ENCODE data around the gene PRDM8. TPM values are rescaled to one million over a fixed set of nuclear protein-coding genes. Genes with fewer than 3 reads are reported as not detected.

Gene PRDM8
- total RNA-seq, 6 experiments from 2014 or later, result 20.4 to 25.4 (median 23.9) TPM

DNA sequence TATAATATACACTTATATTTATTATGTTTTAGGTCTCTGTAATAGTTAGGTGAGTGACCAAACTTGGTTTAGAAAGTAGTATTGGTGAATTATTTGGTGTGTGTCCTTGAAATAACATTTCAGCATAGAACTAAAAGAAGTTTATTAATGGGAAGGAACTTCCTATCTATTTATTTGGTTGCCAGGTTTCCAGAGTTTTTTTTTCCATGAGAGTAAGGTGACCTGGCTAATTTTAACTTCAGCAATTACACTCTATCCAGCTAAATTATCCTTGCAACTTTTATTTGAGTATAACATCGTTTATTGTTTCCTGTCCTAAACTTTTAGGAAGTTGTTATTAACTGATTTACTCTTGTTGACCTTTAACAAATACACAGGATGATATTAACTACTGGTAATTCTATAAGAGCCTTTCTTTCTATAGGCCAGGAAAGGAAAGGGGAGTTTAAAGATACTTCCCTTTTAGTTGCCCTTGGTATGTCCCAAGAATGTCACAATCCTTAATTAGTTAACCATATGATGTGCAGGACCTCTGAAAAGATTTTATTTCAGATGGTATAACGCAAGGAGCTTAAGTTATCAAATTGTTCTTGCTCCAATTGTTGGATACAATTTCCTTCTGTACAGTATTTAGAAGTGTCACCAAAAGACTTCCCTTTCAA is 18.9 kb downstream of the PRDM8 start:
- Mint-ChIP-seq H3K4me1 (ENCODE audit: low read depth) (peaks cover 90% of the 10 kb centered on the region), H3K27ac (no peak overlapping the region), H3K9me3 (no peaks in the 10 kb centered on the region), H3K27me3 (ENCODE audit: insufficient read depth) (no peaks in the 10 kb centered on the region), H3K36me3 (ENCODE audit: low read depth) (no peaks in the 10 kb centered on the region), H3K4me3 (no peak overlapping the region)
- TF ChIP-seq, protein P1, sequence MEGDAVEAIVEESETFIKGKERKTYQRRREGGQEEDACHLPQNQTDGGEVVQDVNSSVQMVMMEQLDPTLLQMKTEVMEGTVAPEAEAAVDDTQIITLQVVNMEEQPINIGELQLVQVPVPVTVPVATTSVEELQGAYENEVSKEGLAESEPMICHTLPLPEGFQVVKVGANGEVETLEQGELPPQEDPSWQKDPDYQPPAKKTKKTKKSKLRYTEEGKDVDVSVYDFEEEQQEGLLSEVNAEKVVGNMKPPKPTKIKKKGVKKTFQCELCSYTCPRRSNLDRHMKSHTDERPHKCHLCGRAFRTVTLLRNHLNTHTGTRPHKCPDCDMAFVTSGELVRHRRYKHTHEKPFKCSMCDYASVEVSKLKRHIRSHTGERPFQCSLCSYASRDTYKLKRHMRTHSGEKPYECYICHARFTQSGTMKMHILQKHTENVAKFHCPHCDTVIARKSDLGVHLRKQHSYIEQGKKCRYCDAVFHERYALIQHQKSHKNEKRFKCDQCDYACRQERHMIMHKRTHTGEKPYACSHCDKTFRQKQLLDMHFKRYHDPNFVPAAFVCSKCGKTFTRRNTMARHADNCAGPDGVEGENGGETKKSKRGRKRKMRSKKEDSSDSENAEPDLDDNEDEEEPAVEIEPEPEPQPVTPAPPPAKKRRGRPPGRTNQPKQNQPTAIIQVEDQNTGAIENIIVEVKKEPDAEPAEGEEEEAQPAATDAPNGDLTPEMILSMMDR (IDR thresholded peaks at IDR 0.05), result no peak
- no peak for DNase-seq

DNA sequence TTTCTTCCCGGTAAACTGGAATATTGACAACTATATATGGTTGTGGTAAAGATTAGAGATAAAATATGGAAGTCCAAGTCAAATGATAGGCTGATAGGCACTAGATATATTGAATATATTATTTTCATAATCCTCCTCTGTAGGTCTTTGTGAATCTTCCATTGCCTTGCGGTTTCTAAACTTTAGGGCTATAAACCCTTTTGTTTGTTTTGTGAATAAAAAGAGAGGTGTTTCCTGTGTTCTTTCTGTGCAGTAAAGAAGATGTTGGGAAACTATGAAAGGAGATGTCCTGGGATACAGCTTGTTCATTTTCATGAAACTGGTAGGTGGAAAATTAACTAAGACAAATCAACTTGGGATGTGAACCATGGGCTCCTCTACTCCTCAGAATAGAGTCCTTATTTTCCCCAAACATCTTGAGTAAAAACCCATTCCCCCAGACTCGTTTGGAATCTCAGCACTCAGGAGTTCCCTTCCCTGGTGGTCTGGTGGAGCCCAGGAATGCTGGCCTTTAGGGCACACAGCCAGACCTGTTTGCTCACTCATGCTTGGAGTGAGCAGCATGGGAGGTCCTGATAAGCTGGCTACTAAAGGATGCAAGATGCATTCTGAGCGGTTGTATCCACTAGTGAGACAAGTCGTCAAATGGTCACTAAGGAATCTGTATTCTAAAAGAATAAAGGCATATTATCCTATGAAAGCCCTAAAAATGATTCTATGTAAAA is 22.2 kb downstream of the PRDM8 start:
- peak overlapping the region; percentile 25 for H3K27ac Mint-ChIP-seq
- TF ChIP-seq, protein P1 (IDR thresholded peaks at IDR 0.05), result no peak
- H3K4me1 Mint-ChIP-seq (ENCODE audit: low read depth), result peaks cover 86% of the 10 kb centered on the region
- no peaks in the 10 kb centered on the region for H3K36me3 Mint-ChIP-seq (ENCODE audit: low read depth)
- DNase-seq, result no peak
- H3K27me3 Mint-ChIP-seq (ENCODE audit: insufficient read depth), result no peaks in the 10 kb centered on the region
- H3K4me3 Mint-ChIP-seq, result peak overlapping the region; percentile 34; the same call in 1 of the 2 replicates
- no peaks in the 10 kb centered on the region for H3K9me3 Mint-ChIP-seq

DNA sequence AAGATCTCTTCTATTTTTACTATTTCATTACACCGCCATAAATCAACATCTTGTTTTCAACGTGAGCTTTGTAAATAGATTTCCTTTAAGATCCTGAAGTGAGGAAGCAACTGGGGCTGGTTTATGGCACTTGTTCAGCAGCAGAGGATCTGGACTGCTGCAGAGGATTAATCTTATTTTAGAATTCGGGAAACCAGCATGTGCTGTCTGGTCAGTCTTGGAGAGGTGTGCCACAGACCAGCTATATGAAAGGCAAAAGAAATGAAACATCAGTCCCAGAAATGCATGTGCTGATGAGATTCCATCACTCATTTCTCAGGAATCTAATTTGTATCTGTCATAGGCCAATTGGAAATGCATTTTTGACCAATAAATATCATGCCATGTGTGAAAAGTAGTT is 23.4 kb downstream of the PRDM8 start:
- Mint-ChIP-seq H3K9me3 (no peaks in the 10 kb centered on the region), H3K27ac (no peak overlapping the region), H3K4me1 (ENCODE audit: low read depth) (peaks cover 73% of the 10 kb centered on the region), H3K27me3 (ENCODE audit: insufficient read depth) (no peaks in the 10 kb centered on the region), H3K36me3 (ENCODE audit: low read depth) (no peaks in the 10 kb centered on the region), H3K4me3 (peak overlapping the region; percentile 36; the same call in 1 of the 2 replicates)
- no peak for DNase-seq
- TF ChIP-seq, protein P1 (IDR thresholded peaks at IDR 0.05), result no peak

DNA sequence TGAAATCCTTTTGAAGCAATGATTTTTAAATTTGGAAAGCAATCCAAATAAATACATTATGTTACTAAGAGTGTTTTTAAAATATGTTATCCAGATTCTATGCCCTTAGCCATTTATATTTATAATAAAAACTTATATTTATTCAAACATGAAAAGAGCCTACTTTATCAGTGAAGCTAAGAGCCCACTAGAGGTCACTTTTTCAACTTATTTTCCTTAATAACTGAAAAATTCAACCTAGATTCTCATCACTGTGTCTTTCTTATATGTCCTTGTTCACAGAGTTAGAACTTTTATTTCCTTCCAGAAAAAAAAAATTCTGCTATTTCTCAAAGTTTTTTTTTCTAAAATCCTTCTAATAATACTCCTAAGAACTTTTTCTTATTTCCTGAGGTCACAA is 23.9 kb downstream of the PRDM8 start:
- no peaks in the 10 kb centered on the region for H3K27me3 Mint-ChIP-seq (ENCODE audit: insufficient read depth)
- no peaks in the 10 kb centered on the region for H3K9me3 Mint-ChIP-seq
- DNase-seq, result peak; percentile 35
- H3K4me1 Mint-ChIP-seq (ENCODE audit: low read depth), result peaks cover 71% of the 10 kb centered on the region
- H3K4me3 Mint-ChIP-seq, result no peak overlapping the region
- H3K27ac Mint-ChIP-seq, result no peak overlapping the region
- no peaks in the 10 kb centered on the region for H3K36me3 Mint-ChIP-seq (ENCODE audit: low read depth)
- TF ChIP-seq, protein P1 (IDR thresholded peaks at IDR 0.05), result peak; percentile 82

DNA sequence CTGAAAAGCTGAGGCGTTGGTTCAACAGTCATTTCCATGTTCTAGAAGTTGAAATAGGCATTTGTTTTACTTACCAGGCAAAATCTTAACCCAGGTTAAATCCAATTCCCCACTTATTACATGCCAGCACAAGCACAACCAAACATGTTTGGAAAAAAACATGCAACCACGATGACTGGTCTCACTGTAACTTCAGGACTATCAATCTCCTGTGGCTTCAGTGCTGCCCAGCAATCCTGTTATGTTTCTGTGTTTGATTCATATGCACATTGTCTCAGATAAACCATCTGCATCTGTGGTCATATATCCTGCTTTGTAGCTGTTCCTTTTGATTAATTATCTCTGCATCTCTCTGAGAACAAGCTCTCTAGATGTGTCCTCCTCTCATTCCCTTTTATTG is 28.3 kb downstream of the PRDM8 start:
- H3K9me3 Mint-ChIP-seq, result no peaks in the 10 kb centered on the region
- no peak overlapping the region; the same call in 1 of the 2 replicates for H3K27ac Mint-ChIP-seq
- no peaks in the 10 kb centered on the region for H3K27me3 Mint-ChIP-seq (ENCODE audit: insufficient read depth)
- no peak for DNase-seq
- no peak overlapping the region for H3K4me3 Mint-ChIP-seq
- TF ChIP-seq, protein P1 (IDR thresholded peaks at IDR 0.05), result no peak
- H3K4me1 Mint-ChIP-seq (ENCODE audit: low read depth), result peaks cover 61% of the 10 kb centered on the region
- H3K36me3 Mint-ChIP-seq (ENCODE audit: low read depth), result no peaks in the 10 kb centered on the region

All from HFFc6 (cell line).